Trophoblast cell (in vitro differentiated cells and primary cell): ENCODE results near the gene ZFHX3.

ENCODE experiments used
- DNase-seq, 2 donors: peaks; one replicate each; pipeline ENCODE4 v3.0.0-alpha.2; 2016
- H2AFZ ChIP-seq: 2 replicates; pipeline ENCODE4 v1.6.1; 2013; ENCODE audit warnings: low read length, moderate library complexity, mild to moderate bottlenecking; ENCODE audit not compliant: insufficient read depth, poor library complexity
- H2AK5ac ChIP-seq: 2 replicates; pipeline ENCODE4 v1.6.1; 2013; ENCODE audit warnings: mild to moderate bottlenecking, low read length
- H2BK120ac ChIP-seq: 2 replicates; pipeline ENCODE4 v1.6.1; 2013; ENCODE audit warnings: low read length, mild to moderate bottlenecking, moderate library complexity; ENCODE audit not compliant: insufficient read depth, poor library complexity
- H2BK12ac ChIP-seq: 2 replicates; pipeline ENCODE4 v1.6.1; 2013; ENCODE audit warnings: mild to moderate bottlenecking, low read length, moderate library complexity
- H2BK5ac ChIP-seq: 2 replicates; pipeline ENCODE4 v1.6.1; 2013; ENCODE audit warnings: low read length, low read depth, moderate library complexity, mild to moderate bottlenecking; ENCODE audit not compliant: poor library complexity
- H3K14ac ChIP-seq: 2 replicates; pipeline ENCODE4 v1.6.1; 2013; ENCODE audit warnings: mild to moderate bottlenecking, low read length
- H3K18ac ChIP-seq: 2 replicates; pipeline ENCODE4 v1.6.1; 2013; ENCODE audit warnings: mild to moderate bottlenecking, low read length
- H3K23ac ChIP-seq: 2 replicates; pipeline ENCODE4 v1.6.1; 2013; ENCODE audit warnings: low read length
- H3K27ac ChIP-seq: 2 replicates; pipeline ENCODE4 v1.5.1; 2013; ENCODE audit warnings: low read depth, mild to moderate bottlenecking, inconsistent platforms, low read length, moderate library complexity
- H3K27me3 ChIP-seq: 2 replicates; pipeline ENCODE4 v1.6.1; 2013; ENCODE audit warnings: inconsistent platforms, mild to moderate bottlenecking, low read length, moderate library complexity; ENCODE audit not compliant: insufficient read depth
- H3K36me3 ChIP-seq, 2 experiments: 1 replicate in 1 of 2; 2 replicates in 1 of 2; pipeline ENCODE4 v1.6.1; 2013; ENCODE audit warnings: low read length in 2 of 2, mild to moderate bottlenecking in 2 of 2, moderate library complexity in 1 of 2; ENCODE audit not compliant: insufficient read depth in 2 of 2, control insufficient read depth in 1 of 2
- H3K4ac ChIP-seq: 2 replicates; pipeline ENCODE4 v1.6.1; 2013; ENCODE audit warnings: low read depth, mild to moderate bottlenecking, low read length, moderate library complexity
- H3K4me1 ChIP-seq, 2 experiments: 1 replicate in 1 of 2; 2 replicates in 1 of 2; pipeline ENCODE4 v1.6.1; 2013; ENCODE audit warnings: low read length in 2 of 2, mild to moderate bottlenecking in 2 of 2, moderate library complexity in 1 of 2; ENCODE audit not compliant: insufficient read depth in 2 of 2, control insufficient read depth in 1 of 2
- H3K4me2 ChIP-seq: 2 replicates; pipeline ENCODE4 v1.6.1; 2013; ENCODE audit warnings: inconsistent platforms, mild to moderate bottlenecking, low read length, moderate library complexity
- H3K4me3 ChIP-seq: 2 replicates; pipeline ENCODE4 v1.5.1; 2013; ENCODE audit warnings: mild to moderate bottlenecking, low read depth, low read length, inconsistent platforms
- H3K79me1 ChIP-seq: one replicate; pipeline ENCODE4 v1.6.1; 2013; ENCODE audit warnings: low read length
- H3K79me2 ChIP-seq: 2 replicates; pipeline ENCODE4 v1.6.1; 2013; ENCODE audit warnings: low read length, mild to moderate bottlenecking; ENCODE audit not compliant: control insufficient read depth, insufficient read depth, poor library complexity
- H3K9ac ChIP-seq: 2 replicates; pipeline ENCODE4 v1.6.1; 2013; ENCODE audit warnings: mild to moderate bottlenecking, low read length
- H3K9me3 ChIP-seq: 2 replicates; pipeline ENCODE4 v1.6.1; 2013; ENCODE audit warnings: low read depth, mild to moderate bottlenecking, control low read depth, inconsistent platforms, low read length; ENCODE audit not compliant: insufficient read depth
- H4K12ac ChIP-seq: 2 replicates; pipeline ENCODE4 v1.6.1; 2013; ENCODE audit warnings: low read depth, mild to moderate bottlenecking, low read length, moderate library complexity
- H4K8ac ChIP-seq: 2 replicates; pipeline ENCODE4 v1.6.1; 2013; ENCODE audit warnings: low read depth, mild to moderate bottlenecking, low read length, moderate library complexity
- H4K91ac ChIP-seq: one replicate; pipeline ENCODE4 v1.6.1; 2013; ENCODE audit warnings: low read depth, mild to moderate bottlenecking, low read length, moderate library complexity
- WGBS: extraction: QIAGEN DNeasy Blood & Tissue Kit; methylation state at CpG from one replicate; pipeline ENCODE4 v1.1.7; 2013; ENCODE audit warnings: missing lambda C conversion rate; ENCODE audit not compliant: insufficient read length, insufficient coverage; ENCODE audit errors: extremely low coverage; 5-methylcytosine and 5-hydroxymethylcytosine counted together

The ZFHX3 gene

GRCh38 chr16:72937360-72937759 is 110.6 kb downstream of the ZFHX3 start:
- Histone ChIP-seq H3K23ac (no peak overlapping the region), H3K79me1 (peaks cover 7% of the 10 kb centered on the region), H2BK12ac (no peak overlapping the region), H3K4me1 (peaks cover 22 to 24% of the 10 kb centered on the region in 2 experiments), H3K9me3 (no peaks in the 10 kb centered on the region), H3K27ac (no peak overlapping the region), H3K4ac (peak overlapping the region; percentile 13), H3K4me3 (no peak overlapping the region), H3K27me3 (no peaks in the 10 kb centered on the region), H2BK120ac (no peak overlapping the region), H3K18ac (no peak overlapping the region), H3K9ac (no peak overlapping the region), H3K36me3 (peaks cover 2 to 4% of the 10 kb centered on the region in 2 experiments), H3K79me2 (peaks cover 14% of the 10 kb centered on the region), H2BK5ac (no peak overlapping the region), H4K8ac (no peak overlapping the region), H2AK5ac (no peak overlapping the region), H3K14ac (no peak overlapping the region), H3K4me2 (no peak overlapping the region), H2AFZ (no peak overlapping the region), H4K91ac (no peak overlapping the region), H4K12ac (no peak overlapping the region)
- WGBS, result no CpG with 5 or more reads among the region's 9 CpGs
- DNase-seq, result no peak

DNA sequence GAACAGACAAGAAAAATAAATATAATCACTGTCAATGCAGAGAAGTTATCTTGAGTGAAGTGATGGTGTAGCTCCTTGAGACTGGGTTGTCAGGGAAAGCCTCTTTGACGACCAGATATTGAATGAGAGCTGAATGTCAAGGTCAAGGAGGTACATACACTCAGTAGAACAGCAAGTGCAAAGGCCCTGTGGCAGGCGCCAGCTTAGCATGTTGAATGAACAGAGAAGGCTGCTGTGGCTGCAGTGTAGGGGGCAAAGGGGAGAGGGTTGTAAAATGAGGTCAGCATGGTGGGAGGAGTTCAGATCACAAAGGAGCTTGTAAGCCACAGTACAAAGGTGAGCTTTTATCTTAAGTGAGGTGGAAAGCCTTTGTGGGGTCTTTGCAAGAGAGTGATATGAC is 111.5 kb downstream of the ZFHX3 start:
- no peak overlapping the region for H3K4me2 ChIP-seq

DNA sequence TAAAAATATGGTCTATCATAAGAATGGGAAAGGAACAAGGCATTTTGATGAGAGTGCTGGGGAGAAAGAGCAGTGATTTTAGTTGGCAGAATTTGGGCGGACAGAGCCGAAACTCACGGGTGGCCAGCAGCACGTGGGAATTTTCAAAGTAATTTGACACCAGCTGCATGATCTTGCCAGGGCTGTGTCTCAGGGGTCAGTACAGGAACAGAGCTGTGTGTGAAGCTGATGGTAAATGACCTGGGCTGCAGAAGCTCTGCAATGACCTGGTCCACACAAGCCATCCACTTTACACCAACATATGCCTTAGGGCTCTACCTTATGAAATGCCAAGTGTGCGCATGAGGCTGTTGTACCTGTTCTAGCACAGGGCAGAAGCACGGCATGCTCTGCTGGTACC is 112.0 kb downstream of the ZFHX3 start:
- H3K9ac ChIP-seq, result no peak overlapping the region
- H4K8ac ChIP-seq, result no peak overlapping the region
- H2AFZ ChIP-seq, result no peak overlapping the region
- no peak overlapping the region for H3K4me3 ChIP-seq
- no peak overlapping the region for H2BK120ac ChIP-seq
- no peak overlapping the region for H3K23ac ChIP-seq
- peaks cover 7% of the 10 kb centered on the region for H3K79me1 ChIP-seq
- DNase-seq, result no peak
- peaks cover 14% of the 10 kb centered on the region for H3K79me2 ChIP-seq
- H3K9me3 ChIP-seq, result no peaks in the 10 kb centered on the region
- H3K18ac ChIP-seq, result no peak overlapping the region
- no peak overlapping the region for H3K14ac ChIP-seq
- H3K4me1 ChIP-seq, result peaks cover 22 to 26% of the 10 kb centered on the region in 2 experiments
- H2BK5ac ChIP-seq, result no peak overlapping the region
- H3K27me3 ChIP-seq, result no peaks in the 10 kb centered on the region
- H2BK12ac ChIP-seq, result no peak overlapping the region
- no CpG with 5 or more reads among the region's 6 CpGs for WGBS
- no peak overlapping the region for H3K4me2 ChIP-seq
- H3K36me3 ChIP-seq, result peaks cover 2 to 4% of the 10 kb centered on the region in 2 experiments
- H4K91ac ChIP-seq, result no peak overlapping the region
- H3K4ac ChIP-seq, result no peak overlapping the region
- no peak overlapping the region for H2AK5ac ChIP-seq
- H4K12ac ChIP-seq, result no peak overlapping the region
- no peak overlapping the region for H3K27ac ChIP-seq

More for the DNA sequence above, 111.5 kb downstream of the ZFHX3 start:
- H4K12ac ChIP-seq, result no peak overlapping the region
- no peak overlapping the region for H2AK5ac ChIP-seq
- no peak overlapping the region for H3K23ac ChIP-seq
- no peak overlapping the region for H3K4ac ChIP-seq
- H3K36me3 ChIP-seq, result peaks cover 2 to 4% of the 10 kb centered on the region in 2 experiments
- no peak overlapping the region for H2BK5ac ChIP-seq
- no peak for DNase-seq
- no peaks in the 10 kb centered on the region for H3K9me3 ChIP-seq
- no peak overlapping the region for H3K14ac ChIP-seq
- no peak overlapping the region for H4K8ac ChIP-seq
- no peak overlapping the region for H3K4me3 ChIP-seq
- no peak overlapping the region for H2AFZ ChIP-seq
- H4K91ac ChIP-seq, result no peak overlapping the region
- H3K18ac ChIP-seq, result no peak overlapping the region
- H3K9ac ChIP-seq, result no peak overlapping the region
- H3K79me1 ChIP-seq, result peaks cover 7% of the 10 kb centered on the region
- no CpG with 5 or more reads among the region's 2 CpGs for WGBS
- no peaks in the 10 kb centered on the region for H3K27me3 ChIP-seq
- peaks cover 14% of the 10 kb centered on the region for H3K79me2 ChIP-seq
- no peak overlapping the region for H3K27ac ChIP-seq
- no peak overlapping the region for H2BK120ac ChIP-seq
- H3K4me1 ChIP-seq, result peaks cover 22 to 26% of the 10 kb centered on the region in 2 experiments
- no peak overlapping the region for H2BK12ac ChIP-seq

DNA sequence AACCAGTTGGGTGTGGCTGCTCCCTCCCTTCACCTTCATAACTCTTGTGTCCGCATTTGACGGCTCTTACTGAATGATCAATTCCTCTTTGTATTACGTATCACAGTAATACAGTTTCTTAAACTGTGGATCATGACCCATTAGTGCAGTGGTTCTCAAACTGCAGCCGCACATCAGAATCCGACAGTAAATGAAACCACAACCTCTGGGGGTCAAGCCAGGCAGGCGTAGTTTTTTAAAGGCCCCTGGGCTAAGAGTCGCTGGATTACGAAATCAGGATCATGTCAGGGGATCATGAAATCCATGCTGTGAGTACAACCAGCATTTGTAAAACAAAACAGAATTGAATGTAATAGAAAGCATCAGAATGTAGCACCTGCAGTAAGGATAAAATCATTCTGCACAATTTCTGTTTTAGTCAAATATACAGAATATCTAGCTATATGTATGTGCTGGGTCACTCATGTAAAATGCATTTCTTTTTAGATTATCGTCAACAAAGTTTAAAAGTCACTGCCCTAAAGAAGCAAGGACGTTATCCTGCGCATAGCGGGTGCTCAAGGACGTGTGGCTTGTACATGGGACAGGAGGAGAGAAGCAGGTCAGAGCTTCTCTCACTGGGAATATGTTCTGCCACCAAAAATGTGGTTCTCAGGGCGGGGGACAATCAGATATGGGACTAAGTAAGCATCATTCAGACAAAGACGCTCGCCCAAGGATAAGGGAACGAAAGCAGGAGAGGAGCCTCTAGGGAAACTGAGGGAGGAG is 113.1 kb downstream of the ZFHX3 start:
- H4K12ac ChIP-seq, result no peak overlapping the region
- H3K27me3 ChIP-seq, result no peaks in the 10 kb centered on the region
- H3K79me1 ChIP-seq, result peaks cover 7% of the 10 kb centered on the region
- H3K4ac ChIP-seq, result peak overlapping the region; percentile 62
- no peak overlapping the region for H2AK5ac ChIP-seq
- peak overlapping the region; percentile 52 for H3K18ac ChIP-seq
- DNase-seq, result peak in 1 of 2 donors; percentile 45
- peaks cover 2 to 4% of the 10 kb centered on the region in 2 experiments for H3K36me3 ChIP-seq
- H2BK5ac ChIP-seq, result no peak overlapping the region
- H2AFZ ChIP-seq, result no peak overlapping the region
- H3K27ac ChIP-seq, result no peak overlapping the region
- H3K9ac ChIP-seq, result no peak overlapping the region
- H3K4me1 ChIP-seq, result peaks cover 22 to 26% of the 10 kb centered on the region in 2 experiments
- no CpG with 5 or more reads among the region's 17 CpGs for WGBS
- no peak overlapping the region for H4K91ac ChIP-seq
- H2BK120ac ChIP-seq, result no peak overlapping the region
- no peak overlapping the region for H3K23ac ChIP-seq
- H3K14ac ChIP-seq, result no peak overlapping the region
- H3K79me2 ChIP-seq, result peaks cover 10% of the 10 kb centered on the region
- no peak overlapping the region for H3K4me3 ChIP-seq
- no peaks in the 10 kb centered on the region for H3K9me3 ChIP-seq
- no peak overlapping the region for H4K8ac ChIP-seq
- no peak overlapping the region for H2BK12ac ChIP-seq
- no peak overlapping the region for H3K4me2 ChIP-seq
